ENCODE data around the gene ITSN1. TPM values are rescaled to one million over a fixed set of nuclear protein-coding genes. Genes with fewer than 3 reads are reported as not detected.

Gene ITSN1
- total and polyA plus RNA-seq, 2 experiments from 2014 or later: 77.9 to 95.7 TPM

DNA sequence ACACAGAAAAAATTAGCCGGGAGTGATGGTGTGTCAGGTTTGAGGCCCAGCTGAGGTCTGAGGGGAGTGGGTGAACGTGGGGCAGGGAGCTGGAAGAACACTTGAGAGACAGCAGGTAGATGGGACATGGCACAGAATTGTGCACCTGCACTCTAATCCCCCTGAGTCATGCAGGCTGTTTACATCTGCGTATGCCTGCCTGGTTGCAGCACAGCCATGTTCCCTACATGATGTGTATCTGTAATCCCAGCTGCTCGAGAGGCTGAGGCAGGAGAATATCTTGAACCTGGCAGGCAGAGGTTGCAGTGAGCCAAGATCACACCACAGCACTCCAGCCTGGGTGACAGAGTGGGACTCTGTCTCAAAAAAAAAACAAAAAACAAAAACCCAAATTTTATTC lies 228.5 kb downstream of the ITSN1 start:
- no peak for DNase-seq (ENCODE audit: low spot score)
- Histone ChIP-seq H3K4me1 (ENCODE audit: insufficient read depth) (no peaks in the 10 kb centered on the region), H3K36me3 (ENCODE audit: insufficient read depth) (no peaks in the 10 kb centered on the region), H3K4me2 (no peak overlapping the region), H3K27me3 (ENCODE audit: insufficient read depth) (no peaks in the 10 kb centered on the region), H3K4me3 (no peak overlapping the region), H3K27ac (ENCODE audit: low read depth) (no peak overlapping the region), H2AFZ (no peak overlapping the region), H4K20me1 (replicated peaks; ENCODE audit: insufficient read depth) (no peaks in the 10 kb centered on the region), H3K79me2 (replicated peaks; ENCODE audit: insufficient read depth) (no peaks in the 10 kb centered on the region), H3F3A (replicated peaks; ENCODE audit: low read depth) (no peaks in the 10 kb centered on the region), H3K9me2 (ENCODE audit: insufficient read depth) (peaks cover 3% of the 10 kb centered on the region; the same call in 1 of the 2 replicates)
- ATAC-seq: no peak
- no peak for TF ChIP-seq CREB1 (CRISPR knock-in tag; IDR thresholded peaks at IDR 0.05; ENCODE audit: low read depth)
- TF ChIP-seq ZNF114 (CRISPR knock-in tag; IDR thresholded peaks at IDR 0.05): no peak
- TF ChIP-seq ZNF462 (CRISPR knock-in tag; IDR thresholded peaks at IDR 0.05): no peak
- TF ChIP-seq, protein P1, sequence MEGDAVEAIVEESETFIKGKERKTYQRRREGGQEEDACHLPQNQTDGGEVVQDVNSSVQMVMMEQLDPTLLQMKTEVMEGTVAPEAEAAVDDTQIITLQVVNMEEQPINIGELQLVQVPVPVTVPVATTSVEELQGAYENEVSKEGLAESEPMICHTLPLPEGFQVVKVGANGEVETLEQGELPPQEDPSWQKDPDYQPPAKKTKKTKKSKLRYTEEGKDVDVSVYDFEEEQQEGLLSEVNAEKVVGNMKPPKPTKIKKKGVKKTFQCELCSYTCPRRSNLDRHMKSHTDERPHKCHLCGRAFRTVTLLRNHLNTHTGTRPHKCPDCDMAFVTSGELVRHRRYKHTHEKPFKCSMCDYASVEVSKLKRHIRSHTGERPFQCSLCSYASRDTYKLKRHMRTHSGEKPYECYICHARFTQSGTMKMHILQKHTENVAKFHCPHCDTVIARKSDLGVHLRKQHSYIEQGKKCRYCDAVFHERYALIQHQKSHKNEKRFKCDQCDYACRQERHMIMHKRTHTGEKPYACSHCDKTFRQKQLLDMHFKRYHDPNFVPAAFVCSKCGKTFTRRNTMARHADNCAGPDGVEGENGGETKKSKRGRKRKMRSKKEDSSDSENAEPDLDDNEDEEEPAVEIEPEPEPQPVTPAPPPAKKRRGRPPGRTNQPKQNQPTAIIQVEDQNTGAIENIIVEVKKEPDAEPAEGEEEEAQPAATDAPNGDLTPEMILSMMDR (conservative IDR thresholded peaks at IDR 0.05; ENCODE audit: low read depth in 2 of 2): no peak
- no peak for TF ChIP-seq ZNF331 (CRISPR knock-in tag; IDR thresholded peaks at IDR 0.05; ENCODE audit: low read depth)
- TF ChIP-seq, protein P2, sequence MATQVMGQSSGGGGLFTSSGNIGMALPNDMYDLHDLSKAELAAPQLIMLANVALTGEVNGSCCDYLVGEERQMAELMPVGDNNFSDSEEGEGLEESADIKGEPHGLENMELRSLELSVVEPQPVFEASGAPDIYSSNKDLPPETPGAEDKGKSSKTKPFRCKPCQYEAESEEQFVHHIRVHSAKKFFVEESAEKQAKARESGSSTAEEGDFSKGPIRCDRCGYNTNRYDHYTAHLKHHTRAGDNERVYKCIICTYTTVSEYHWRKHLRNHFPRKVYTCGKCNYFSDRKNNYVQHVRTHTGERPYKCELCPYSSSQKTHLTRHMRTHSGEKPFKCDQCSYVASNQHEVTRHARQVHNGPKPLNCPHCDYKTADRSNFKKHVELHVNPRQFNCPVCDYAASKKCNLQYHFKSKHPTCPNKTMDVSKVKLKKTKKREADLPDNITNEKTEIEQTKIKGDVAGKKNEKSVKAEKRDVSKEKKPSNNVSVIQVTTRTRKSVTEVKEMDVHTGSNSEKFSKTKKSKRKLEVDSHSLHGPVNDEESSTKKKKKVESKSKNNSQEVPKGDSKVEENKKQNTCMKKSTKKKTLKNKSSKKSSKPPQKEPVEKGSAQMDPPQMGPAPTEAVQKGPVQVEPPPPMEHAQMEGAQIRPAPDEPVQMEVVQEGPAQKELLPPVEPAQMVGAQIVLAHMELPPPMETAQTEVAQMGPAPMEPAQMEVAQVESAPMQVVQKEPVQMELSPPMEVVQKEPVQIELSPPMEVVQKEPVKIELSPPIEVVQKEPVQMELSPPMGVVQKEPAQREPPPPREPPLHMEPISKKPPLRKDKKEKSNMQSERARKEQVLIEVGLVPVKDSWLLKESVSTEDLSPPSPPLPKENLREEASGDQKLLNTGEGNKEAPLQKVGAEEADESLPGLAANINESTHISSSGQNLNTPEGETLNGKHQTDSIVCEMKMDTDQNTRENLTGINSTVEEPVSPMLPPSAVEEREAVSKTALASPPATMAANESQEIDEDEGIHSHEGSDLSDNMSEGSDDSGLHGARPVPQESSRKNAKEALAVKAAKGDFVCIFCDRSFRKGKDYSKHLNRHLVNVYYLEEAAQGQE (IDR thresholded peaks at IDR 0.05; ENCODE audit: unreplicated experiment): no peak
- TF ChIP-seq ETS1 (IDR thresholded peaks at IDR 0.05): no peak
- no peak for TF ChIP-seq EZH2 (IDR thresholded peaks at IDR 0.05; ENCODE audit: low read depth, unreplicated experiment)
- no peak for TF ChIP-seq POLR2AphosphoS5 (IDR thresholded peaks at IDR 0.05; ENCODE audit: low read depth)
- no peak for TF ChIP-seq EZH2phosphoT487 (IDR thresholded peaks at IDR 0.05; ENCODE audit: unreplicated experiment)
- no peak for TF ChIP-seq NANOG (IDR thresholded peaks at IDR 0.05; ENCODE audit: borderline replicate concordance)
- TF ChIP-seq STAT1 (IDR thresholded peaks at IDR 0.05; ENCODE audit: unreplicated experiment): no peak
- TF ChIP-seq JUNB (IDR thresholded peaks at IDR 0.05; ENCODE audit: unreplicated experiment): no peak
- Mint-ChIP-seq H3K4me1 (no peaks in the 10 kb centered on the region), H3K4me3 (no peak overlapping the region), H3K27ac (peak overlapping the region; percentile 73; the same call in 1 of the 2 replicates), H3K27me3 (ENCODE audit: insufficient read depth, low read depth, poor library complexity) (peaks cover 4% of the 10 kb centered on the region), H3K9me3 (no peaks in the 10 kb centered on the region; the same call in 2 of the 3 replicates), H3K36me3 (ENCODE audit: low read depth) (no peaks in the 10 kb centered on the region)
